ENCODE results near the gene KRT33A.
"Not testable (repeated sequence)": the region's sequence is repeated elsewhere in the genome, so short reads cannot be mapped to it uniquely, and the experiment has no call there.

- TF ChIP-seq POLR2A, CTCF (IDR thresholded peaks at IDR 0.05): not testable (repeated sequence)
Measured at GRCh38 chr17:41381943-41382342, 31.3 kb upstream of the KRT33A start, which contains the start of gene KRT34.
